Measurements from ENCODE around the gene ZNF223.

Gene ZNF223

GRCh38 chr19:44051650-44052402 is at the start of gene ZNF223:
Gene ZNF223 (plus strand): TSS chr19:44052036. CDS start chr19:44055177, 3,141 bp downstream.
- DNase-seq = peak; percentile 44

DNA sequence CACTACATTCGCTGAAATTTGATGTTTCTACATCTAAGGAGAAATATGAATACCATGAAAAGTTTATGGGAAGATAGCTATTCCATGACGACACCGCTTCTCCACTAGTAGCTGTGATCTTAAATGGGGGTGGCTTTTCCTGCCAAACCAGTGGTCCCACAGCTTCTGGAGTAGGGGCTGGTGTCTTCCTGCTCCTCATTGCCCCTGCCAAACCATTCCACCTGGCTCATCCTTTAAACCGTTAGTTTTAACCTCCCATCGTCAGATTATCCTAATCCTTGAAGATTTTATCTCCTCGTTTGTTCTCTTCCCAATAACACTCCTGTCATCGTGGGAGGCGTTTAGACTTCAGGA is 49.6 kb upstream of the ZNF223 start:
- no peak for DNase-seq

- peak; percentile 69 for DNase-seq
These were observed 49.0 kb upstream of the ZNF223 start, which contains the start of gene ZNF230 for GRCh38 chr19:44002566-44003460. Gene ZNF230 (plus strand): TSS chr19:44002957. CDS start chr19:44007079, 4,122 bp downstream.

DNA sequence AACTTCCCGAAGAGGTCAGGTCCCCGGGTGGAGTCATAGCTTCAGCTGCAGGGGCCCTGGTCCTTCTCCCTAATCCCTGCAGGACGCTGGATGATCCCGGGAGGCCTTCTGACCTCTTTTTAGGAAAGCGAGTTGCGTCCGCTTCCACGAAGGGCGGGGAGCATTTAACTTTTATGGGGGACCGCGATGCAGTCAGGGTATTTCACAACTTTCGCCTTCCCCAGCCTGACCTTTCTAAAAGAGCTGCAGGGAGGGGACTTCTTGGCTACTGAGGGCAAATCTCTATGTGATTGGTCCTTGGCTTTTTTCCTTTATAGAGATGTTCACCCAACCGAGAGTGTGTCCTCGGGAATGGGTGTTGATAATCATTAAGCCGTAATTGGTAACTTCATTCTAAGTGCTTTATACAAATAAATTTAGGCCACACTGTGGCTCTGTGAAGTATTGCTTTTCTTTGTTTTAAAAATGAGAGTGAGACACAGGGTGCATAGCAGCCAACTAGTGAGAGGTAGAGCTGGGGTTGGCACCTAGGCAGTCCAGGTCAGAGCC is 48.3 kb upstream of the ZNF223 start:
- DNase-seq = no peak

DNA sequence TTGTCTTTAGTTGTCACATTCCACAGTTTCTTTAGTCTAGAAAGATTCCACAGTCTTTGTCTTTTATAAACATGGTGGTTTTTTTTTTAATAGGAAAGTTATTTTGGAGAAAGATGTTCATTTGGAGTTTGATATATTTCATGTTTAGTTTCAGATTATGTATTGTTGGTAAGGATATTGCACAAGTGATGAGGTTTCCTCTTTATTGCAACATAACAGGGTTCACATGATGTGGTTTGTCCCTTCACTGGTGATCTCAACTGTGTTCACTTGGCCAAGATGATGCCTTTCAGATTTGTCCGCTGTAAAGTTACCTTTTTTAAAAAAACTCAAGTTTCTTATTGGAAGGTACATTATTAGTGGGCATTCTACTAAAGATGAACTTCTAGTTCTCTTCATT is 45.9 kb upstream of the ZNF223 start:
- DNase-seq = no peak

DNA sequence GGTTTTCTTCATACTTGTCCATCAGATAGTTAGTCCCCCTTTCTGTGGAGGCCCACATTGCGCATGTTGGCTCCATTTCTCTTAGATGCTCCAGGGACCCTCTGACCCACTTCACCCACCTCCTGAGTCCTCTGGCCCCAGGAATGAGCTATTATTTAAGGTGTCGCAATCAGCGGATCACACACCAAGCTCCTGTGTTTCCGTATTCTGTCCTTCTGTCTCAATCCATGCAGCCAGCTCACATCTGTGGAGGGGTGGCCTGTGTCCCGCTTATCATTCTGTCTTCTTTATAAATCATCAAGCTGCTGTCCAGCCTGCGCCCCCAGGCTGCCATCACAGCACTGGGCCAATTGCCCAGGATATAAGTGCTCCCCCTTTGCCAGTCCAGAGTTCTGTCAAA is 44.4 kb upstream of the ZNF223 start:
- no peak for DNase-seq

GRCh38 chr19:44010468-44010867 is 41.4 kb upstream of the ZNF223 start:
- DNase-seq = no peak

- DNase-seq = no peak
These were observed 32.3 kb upstream of the ZNF223 start for GRCh38 chr19:44019498-44019897.

- DNase-seq = no peak
These were observed 30.6 kb upstream of the ZNF223 start for GRCh38 chr19:44021221-44021620.

DNA sequence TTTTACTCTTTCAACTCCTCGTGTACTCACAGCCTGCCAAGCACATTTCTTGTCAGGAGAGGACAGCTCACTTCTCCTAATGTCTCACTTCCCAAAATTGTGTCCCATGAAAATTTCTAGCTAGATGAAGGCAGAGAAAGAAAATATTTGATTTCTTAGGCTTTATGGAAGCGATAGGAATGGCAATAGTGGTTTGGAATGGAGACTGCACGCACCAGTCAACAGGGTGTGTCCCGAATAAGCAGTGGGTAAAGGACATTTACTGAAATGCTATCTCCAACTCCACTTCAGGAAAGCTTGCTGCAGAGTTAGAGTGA is 27.0 kb upstream of the ZNF223 start:
- DNase-seq = no peak

- peak; percentile 59 for DNase-seq
These were observed 26.5 kb upstream of the ZNF223 start, which contains the start of gene ZNF222 for GRCh38 chr19:44025217-44025936. Gene ZNF222 (plus strand): TSS chr19:44025379. CDS start chr19:44025437, 58 bp downstream.

DNA sequence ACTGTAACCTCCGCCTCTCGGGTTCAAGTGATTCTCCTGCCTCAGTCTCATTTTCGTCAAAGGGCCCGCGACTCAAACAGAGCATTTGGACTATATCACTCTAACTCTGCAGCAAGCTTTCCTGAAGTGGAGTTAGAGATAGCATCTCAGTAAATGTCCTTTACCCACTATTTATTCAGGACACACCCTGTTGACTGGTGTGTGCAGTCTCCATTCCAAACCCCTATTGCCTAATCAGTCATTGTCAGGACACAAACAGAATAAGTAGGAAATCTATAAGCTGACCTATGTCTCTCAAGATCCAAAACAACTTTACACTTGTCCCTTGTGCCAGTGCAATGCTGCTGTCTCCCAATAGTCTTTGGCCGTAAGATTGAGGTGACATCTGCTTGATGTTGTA is 25.2 kb upstream of the ZNF223 start:
- DNase-seq = no peak

- DNase-seq = no peak
These were observed 19.7 kb upstream of the ZNF223 start for GRCh38 chr19:44032001-44032610.

- no peak for DNase-seq
These were observed 9.7 kb upstream of the ZNF223 start for GRCh38 chr19:44042147-44042546.

DNA sequence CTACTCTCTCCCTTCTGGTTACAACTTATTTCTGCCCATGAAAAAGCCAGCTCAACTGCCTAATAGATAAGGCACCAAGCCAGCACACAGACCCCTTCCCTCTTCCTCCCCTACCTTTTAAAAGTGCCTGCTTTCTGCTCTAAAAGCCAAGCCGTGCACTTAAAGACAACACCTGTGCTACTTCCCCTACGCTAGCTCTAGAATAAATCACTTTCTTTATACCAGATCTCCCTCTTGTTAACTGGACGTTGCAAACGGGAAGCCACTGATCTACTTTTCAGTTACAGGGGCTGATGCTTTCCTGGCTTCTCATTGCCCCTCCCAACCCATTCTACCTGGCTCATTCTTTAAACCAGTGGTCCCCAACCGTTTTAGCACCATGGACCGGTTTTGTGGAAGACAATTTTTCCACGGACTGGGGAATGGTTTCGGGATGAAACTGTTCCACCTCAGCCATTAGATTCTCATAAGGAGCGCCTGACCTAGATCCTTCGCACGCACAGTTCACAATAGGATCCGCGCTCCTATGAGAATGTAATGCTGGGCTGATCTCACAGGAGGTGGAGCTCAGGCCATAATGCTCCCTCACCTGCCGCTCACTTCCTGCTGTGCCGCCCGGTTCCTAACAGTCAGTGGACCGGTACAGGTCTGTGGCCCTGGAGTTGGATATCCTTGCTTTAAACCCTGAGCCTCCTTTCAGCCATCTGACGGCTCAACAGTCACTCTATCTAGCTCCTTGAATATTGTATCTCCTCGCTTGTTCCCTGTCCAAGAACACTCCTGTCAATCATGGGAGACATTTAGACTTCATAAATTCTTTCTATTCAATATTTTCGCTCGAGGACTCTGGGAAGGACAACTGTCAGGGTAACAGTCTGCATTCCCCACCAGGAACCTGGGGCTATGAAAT is 841 bp upstream of the ZNF223 start:
- no peak for DNase-seq

DNA sequence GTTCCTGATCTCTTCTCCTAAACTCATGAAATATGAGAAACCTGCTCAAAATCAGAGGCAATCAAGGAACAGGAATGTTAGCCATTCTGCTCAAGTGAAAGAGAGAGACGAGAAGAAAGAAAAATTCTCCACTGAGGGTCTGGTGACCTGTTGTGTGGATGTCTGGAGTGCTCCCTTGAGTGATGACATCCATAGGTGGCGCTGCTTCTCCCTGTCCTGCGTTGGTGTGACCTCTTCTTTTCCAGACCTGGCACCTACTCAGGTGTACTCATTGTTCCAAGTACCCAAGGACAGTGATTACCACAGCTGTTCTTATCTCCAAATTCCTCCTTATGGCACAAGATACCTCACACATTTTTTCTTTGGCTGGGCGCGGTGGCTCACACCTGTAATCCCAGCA is 4.0 kb downstream of the ZNF223 start:
- no peak for DNase-seq

- DNase-seq = no peak
These were observed 7.4 kb downstream of the ZNF223 start for GRCh38 chr19:44059229-44059628.

DNA sequence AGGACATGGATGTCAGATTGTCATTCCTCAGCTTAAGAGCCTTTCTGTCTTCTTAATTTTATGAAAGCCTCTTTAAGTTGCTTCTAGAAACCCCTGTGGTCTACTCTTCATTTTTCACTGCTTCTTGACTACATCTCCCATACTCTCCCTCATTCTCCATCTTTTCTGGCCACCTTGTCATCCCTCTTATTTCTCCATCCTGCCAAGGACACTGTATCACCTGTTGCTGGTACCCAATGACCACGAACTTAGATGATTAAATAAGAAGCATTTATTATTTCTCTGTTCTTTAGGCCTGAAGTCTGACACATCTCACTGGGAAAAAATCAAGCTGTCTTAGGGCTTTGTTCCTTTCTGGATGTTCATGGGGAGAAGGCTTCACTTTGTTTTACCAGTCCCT is 9.2 kb downstream of the ZNF223 start:
- no peak for DNase-seq

- no peak for DNase-seq
These were observed 14.5 kb downstream of the ZNF223 start for GRCh38 chr19:44066305-44066704.

DNA sequence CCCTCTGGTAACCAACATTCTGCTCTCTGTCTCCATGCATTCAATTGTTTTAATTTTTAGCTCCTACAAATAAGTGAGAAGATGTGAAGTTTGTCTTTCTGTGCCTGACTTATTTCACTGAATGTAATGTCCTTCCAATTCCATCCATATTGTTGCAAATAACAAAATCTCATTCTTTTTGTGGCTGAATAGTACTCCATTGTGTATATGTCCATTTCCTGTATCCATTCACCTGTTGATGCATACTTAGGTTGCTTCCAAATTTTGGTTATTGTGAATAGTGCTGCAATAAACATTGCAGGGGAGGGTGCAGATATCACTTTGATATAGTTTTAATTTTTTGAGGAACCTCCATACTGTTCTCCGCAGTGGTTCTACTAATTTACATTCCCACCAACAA is 17.6 kb downstream of the ZNF223 start:
- no peak for DNase-seq

- peak; percentile 76 for DNase-seq
These were observed 20.1 kb downstream of the ZNF223 start, which contains the start of gene ZNF284 for GRCh38 chr19:44071824-44072542. Gene ZNF284 (plus strand): TSS chr19:44072159. CDS start chr19:44076390, 4,231 bp downstream.
